ENCODE results near the gene RTL3.
"Not testable (repeated sequence)": the region's sequence is repeated elsewhere in the genome, so short reads cannot be mapped to it uniquely, and the experiment has no call there.

The RTL3 gene

GRCh38 chrX:78636096-78636495 is 23.0 kb downstream of the RTL3 start:
- not testable (repeated sequence) for H3K4me3 ChIP-seq (ENCODE audit: low read depth, low read length); H3K79me1 ChIP-seq (ENCODE audit: low read length); H4K8ac ChIP-seq (ENCODE audit: low read depth, low read length); H2BK120ac ChIP-seq (ENCODE audit: insufficient read depth, low read length, poor library complexity); H3K4me1 ChIP-seq (ENCODE audit: control insufficient read depth in 1 of 2, insufficient read depth in 2 of 2, low read length in 2 of 2); H3K27me3 ChIP-seq (ENCODE audit: insufficient read depth, low read length); H3K4me2 ChIP-seq (ENCODE audit: low read length); H3K9ac ChIP-seq (ENCODE audit: low read length); H2AFZ ChIP-seq (ENCODE audit: insufficient read depth, low read length, poor library complexity); H3K36me3 ChIP-seq (ENCODE audit: control insufficient read depth in 1 of 2, insufficient read depth in 2 of 2, low read length in 2 of 2); DNase-seq; H4K12ac ChIP-seq (ENCODE audit: low read depth, low read length); H2AK5ac ChIP-seq (ENCODE audit: low read length); H3K18ac ChIP-seq (ENCODE audit: low read length); H4K91ac ChIP-seq (ENCODE audit: low read depth, low read length); H2BK5ac ChIP-seq (ENCODE audit: low read depth, low read length, poor library complexity); H3K9me3 ChIP-seq (ENCODE audit: insufficient read depth, low read depth, low read length); H3K79me2 ChIP-seq (ENCODE audit: control insufficient read depth, insufficient read depth, low read length, poor library complexity); H2BK12ac ChIP-seq (ENCODE audit: low read length); H3K23ac ChIP-seq (ENCODE audit: low read length); H3K14ac ChIP-seq (ENCODE audit: low read length); H3K27ac ChIP-seq (ENCODE audit: low read depth, low read length); H3K4ac ChIP-seq (ENCODE audit: low read depth, low read length)
- WGBS (ENCODE audit: extremely low coverage, insufficient coverage, insufficient read length) = no CpG with 5 or more reads among the region's 1 CpG

- Histone ChIP-seq H2AK5ac (ENCODE audit: low read length) (no peak overlapping the region), H4K12ac (ENCODE audit: low read depth, low read length) (no peak overlapping the region), H3K4ac (ENCODE audit: low read depth, low read length) (no peak overlapping the region), H3K18ac (ENCODE audit: low read length) (no peak overlapping the region), H2BK5ac (ENCODE audit: low read depth, low read length, poor library complexity) (no peak overlapping the region), H3K4me2 (ENCODE audit: low read length) (no peak overlapping the region), H3K14ac (ENCODE audit: low read length) (no peak overlapping the region), H3K79me2 (ENCODE audit: control insufficient read depth, insufficient read depth, low read length, poor library complexity) (no peaks in the 10 kb centered on the region), H3K27me3 (ENCODE audit: insufficient read depth, low read length) (no peaks in the 10 kb centered on the region), H3K79me1 (ENCODE audit: low read length) (no peaks in the 10 kb centered on the region), H2BK120ac (ENCODE audit: insufficient read depth, low read length, poor library complexity) (no peak overlapping the region), H3K36me3 (ENCODE audit: control insufficient read depth in 1 of 2, insufficient read depth in 2 of 2, low read length in 2 of 2) (no peaks in the 10 kb centered on the region), H4K91ac (ENCODE audit: low read depth, low read length) (no peak overlapping the region), H4K8ac (ENCODE audit: low read depth, low read length) (no peak overlapping the region), H3K4me1 (ENCODE audit: control insufficient read depth in 1 of 2, insufficient read depth in 2 of 2, low read length in 2 of 2) (no peaks in the 10 kb centered on the region), H3K27ac (ENCODE audit: low read depth, low read length) (no peak overlapping the region), H3K23ac (ENCODE audit: low read length) (no peak overlapping the region), H3K9ac (ENCODE audit: low read length) (no peak overlapping the region), H2AFZ (ENCODE audit: insufficient read depth, low read length, poor library complexity) (no peak overlapping the region), H3K4me3 (ENCODE audit: low read depth, low read length) (no peak overlapping the region), H2BK12ac (ENCODE audit: low read length) (no peak overlapping the region), H3K9me3 (ENCODE audit: insufficient read depth, low read depth, low read length) (no peaks in the 10 kb centered on the region)
- no peak for DNase-seq
- WGBS (ENCODE audit: extremely low coverage, insufficient coverage, insufficient read length) = no CpG with 5 or more reads among the region's 2 CpGs
These were observed 33.9 kb downstream of the RTL3 start for GRCh38 chrX:78624962-78625909.

GRCh38 chrX:78624426-78624825 is 34.7 kb downstream of the RTL3 start:
- no peak overlapping the region for H2AFZ ChIP-seq (ENCODE audit: insufficient read depth, low read length, poor library complexity)
- H3K4ac ChIP-seq (ENCODE audit: low read depth, low read length) = no peak overlapping the region
- H3K23ac ChIP-seq (ENCODE audit: low read length) = no peak overlapping the region
- H2AK5ac ChIP-seq (ENCODE audit: low read length) = no peak overlapping the region
- no peak overlapping the region for H3K14ac ChIP-seq (ENCODE audit: low read length)
- H3K27ac ChIP-seq (ENCODE audit: low read depth, low read length) = no peak overlapping the region
- H3K27me3 ChIP-seq (ENCODE audit: insufficient read depth, low read length) = no peaks in the 10 kb centered on the region
- no peak overlapping the region for H4K91ac ChIP-seq (ENCODE audit: low read depth, low read length)
- DNase-seq = no peak
- no peaks in the 10 kb centered on the region for H3K79me1 ChIP-seq (ENCODE audit: low read length)
- H3K9me3 ChIP-seq (ENCODE audit: insufficient read depth, low read depth, low read length) = no peaks in the 10 kb centered on the region
- no peak overlapping the region for H2BK120ac ChIP-seq (ENCODE audit: insufficient read depth, low read length, poor library complexity)
- no peak overlapping the region for H4K12ac ChIP-seq (ENCODE audit: low read depth, low read length)
- no peak overlapping the region for H2BK5ac ChIP-seq (ENCODE audit: low read depth, low read length, poor library complexity)
- H3K4me2 ChIP-seq (ENCODE audit: low read length) = no peak overlapping the region
- WGBS (ENCODE audit: extremely low coverage, insufficient coverage, insufficient read length) = no CpG with 5 or more reads among the region's 1 CpG
- H3K36me3 ChIP-seq (ENCODE audit: control insufficient read depth in 1 of 2, insufficient read depth in 2 of 2, low read length in 2 of 2) = no peaks in the 10 kb centered on the region
- H2BK12ac ChIP-seq (ENCODE audit: low read length) = no peak overlapping the region
- H4K8ac ChIP-seq (ENCODE audit: low read depth, low read length) = no peak overlapping the region
- H3K79me2 ChIP-seq (ENCODE audit: control insufficient read depth, insufficient read depth, low read length, poor library complexity) = no peaks in the 10 kb centered on the region
- no peak overlapping the region for H3K18ac ChIP-seq (ENCODE audit: low read length)
- H3K9ac ChIP-seq (ENCODE audit: low read length) = no peak overlapping the region
- no peak overlapping the region for H3K4me3 ChIP-seq (ENCODE audit: low read depth, low read length)
- H3K4me1 ChIP-seq (ENCODE audit: control insufficient read depth in 1 of 2, insufficient read depth in 2 of 2, low read length in 2 of 2) = no peaks in the 10 kb centered on the region

GRCh38 chrX:78622831-78623230 is 36.3 kb downstream of the RTL3 start:
- Histone ChIP-seq H3K27ac (ENCODE audit: low read depth, low read length) (no peak overlapping the region), H4K12ac (ENCODE audit: low read depth, low read length) (no peak overlapping the region), H3K36me3 (ENCODE audit: control insufficient read depth in 1 of 2, insufficient read depth in 2 of 2, low read length in 2 of 2) (no peaks in the 10 kb centered on the region), H3K79me2 (ENCODE audit: control insufficient read depth, insufficient read depth, low read length, poor library complexity) (no peaks in the 10 kb centered on the region), H3K4me1 (ENCODE audit: control insufficient read depth in 1 of 2, insufficient read depth in 2 of 2, low read length in 2 of 2) (no peaks in the 10 kb centered on the region), H2AK5ac (ENCODE audit: low read length) (no peak overlapping the region), H4K91ac (ENCODE audit: low read depth, low read length) (no peak overlapping the region), H2BK12ac (ENCODE audit: low read length) (no peak overlapping the region), H4K8ac (ENCODE audit: low read depth, low read length) (no peak overlapping the region), H3K23ac (ENCODE audit: low read length) (no peak overlapping the region), H2BK120ac (ENCODE audit: insufficient read depth, low read length, poor library complexity) (no peak overlapping the region), H3K4me2 (ENCODE audit: low read length) (no peak overlapping the region), H2BK5ac (ENCODE audit: low read depth, low read length, poor library complexity) (no peak overlapping the region), H3K79me1 (ENCODE audit: low read length) (no peaks in the 10 kb centered on the region), H3K4me3 (ENCODE audit: low read depth, low read length) (no peak overlapping the region), H3K14ac (ENCODE audit: low read length) (no peak overlapping the region), H3K9ac (ENCODE audit: low read length) (no peak overlapping the region), H3K18ac (ENCODE audit: low read length) (no peak overlapping the region), H3K4ac (ENCODE audit: low read depth, low read length) (no peak overlapping the region), H2AFZ (ENCODE audit: insufficient read depth, low read length, poor library complexity) (no peak overlapping the region), H3K9me3 (ENCODE audit: insufficient read depth, low read depth, low read length) (no peaks in the 10 kb centered on the region), H3K27me3 (ENCODE audit: insufficient read depth, low read length) (no peaks in the 10 kb centered on the region)
- DNase-seq = no peak
- no CpG with 5 or more reads among the region's 1 CpG for WGBS (ENCODE audit: extremely low coverage, insufficient coverage, insufficient read length)

Data from trophoblast cell (in vitro differentiated cells and primary cell).